Stimulated activated CD4-positive, alpha-beta T cell treated with anti-CD3 and anti-CD28 coated beads, Interleukin-15, amount 100 ng/mL, for 48 hours (primary cell): ENCODE measurements around the gene SAE1.
"Not testable (repeated sequence)": the region's sequence is repeated elsewhere in the genome, so short reads cannot be mapped to it uniquely, and the experiment has no call there.

Source experiments
- DNase-seq, 2 donors: peaks; one replicate each; pipeline ENCODE4 v3.0.0-alpha.2; 2020; ENCODE audit warnings: low read depth in 2 of 2

SAE1 gene

DNA sequence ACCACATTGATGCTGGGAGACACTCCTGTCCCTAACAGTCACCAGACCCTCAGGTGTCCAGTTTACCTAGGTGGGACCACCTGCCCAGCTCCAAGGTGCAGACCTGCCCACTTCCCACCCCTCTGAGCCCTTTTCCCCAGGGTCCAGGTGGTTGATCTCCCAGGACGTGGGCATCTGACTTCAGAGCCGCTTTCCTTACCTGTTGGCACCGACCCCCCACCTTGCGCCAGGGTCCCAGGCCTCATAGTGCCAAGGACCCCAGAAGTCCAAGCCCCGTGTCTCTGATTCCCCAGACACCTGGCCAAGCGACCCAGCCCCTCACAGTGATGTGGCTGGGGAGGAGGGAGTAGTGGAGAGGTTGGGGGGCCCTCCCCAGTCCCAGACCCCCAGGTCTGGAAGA, 109.9 kb downstream of the SAE1 start:
- no peak for DNase-seq

- peak in 1 of 2 donors; percentile 83 for DNase-seq
Measured at GRCh38 chr19:47240996-47241918, 110.6 kb downstream of the SAE1 start.

GRCh38 chr19:47241919-47242577, 111.4 kb downstream of the SAE1 start:
- DNase-seq: no peak

DNA sequence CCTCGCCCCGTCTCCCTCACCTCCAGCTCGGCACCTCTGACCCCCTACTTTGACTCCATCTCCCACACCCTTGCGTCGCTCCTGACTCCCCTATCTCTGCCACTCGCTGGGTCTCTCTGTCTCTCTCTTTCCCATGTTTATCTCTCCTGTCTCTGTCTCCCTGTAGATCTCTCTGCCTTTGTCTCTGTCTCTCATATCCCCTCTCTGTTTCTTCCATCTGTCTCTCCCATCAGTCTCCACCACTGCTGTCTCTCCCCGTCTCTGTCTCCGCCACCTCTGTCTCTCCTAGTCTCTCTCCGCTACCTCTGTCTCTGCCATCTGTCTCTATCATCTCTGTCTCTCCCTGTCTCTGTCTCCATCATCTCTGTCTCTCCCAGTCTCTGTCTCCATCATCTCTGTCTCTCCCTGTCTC, 112.7 kb downstream of the SAE1 start:
- DNase-seq: no peak

DNA sequence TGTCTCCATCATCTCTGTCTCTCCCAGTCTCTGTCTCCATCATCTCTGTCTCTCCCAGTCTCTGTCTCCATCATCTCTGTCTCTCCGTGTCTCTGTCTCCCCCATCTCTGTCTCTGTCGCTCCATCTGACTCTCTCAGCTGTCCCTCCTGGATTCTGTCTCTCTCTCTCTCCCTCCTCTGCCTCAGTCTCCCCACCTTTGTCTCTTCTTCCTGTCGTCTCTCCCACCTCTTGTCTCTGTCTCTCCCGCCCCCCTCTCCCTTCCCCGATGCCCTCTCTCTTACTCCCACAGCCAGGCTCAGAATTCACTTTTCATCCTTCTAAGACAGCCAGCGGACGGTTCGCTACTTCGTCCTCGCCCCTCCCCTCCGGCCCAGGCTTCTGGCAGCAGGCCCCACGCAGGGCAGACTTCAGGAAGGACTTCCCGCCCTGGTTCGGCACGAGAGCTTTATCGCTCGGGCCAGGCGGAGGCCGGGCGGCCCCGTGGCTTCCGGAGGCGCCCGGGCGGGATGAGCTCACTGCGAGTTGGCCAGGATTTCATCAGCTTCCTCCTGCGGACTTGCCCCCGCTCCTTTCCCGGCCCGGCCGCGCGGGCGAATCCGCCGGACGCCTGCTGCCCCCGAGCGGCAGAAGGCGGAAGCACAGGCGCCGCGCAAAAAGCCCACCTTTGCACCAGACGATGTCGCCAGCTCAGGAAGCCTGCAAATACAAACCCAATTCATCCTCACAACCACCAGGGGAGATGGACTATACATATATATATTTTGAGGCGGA, 113.3 kb downstream of the SAE1 start:
- peak; percentile 89 to 91 for DNase-seq

- DNase-seq: peak in 1 of 2 donors; percentile 75
Measured at GRCh38 chr19:47247308-47247990, 116.8 kb downstream of the SAE1 start.

GRCh38 chr19:47253016-47253415, 122.4 kb downstream of the SAE1 start:
- DNase-seq: not testable (repeated sequence)

DNA sequence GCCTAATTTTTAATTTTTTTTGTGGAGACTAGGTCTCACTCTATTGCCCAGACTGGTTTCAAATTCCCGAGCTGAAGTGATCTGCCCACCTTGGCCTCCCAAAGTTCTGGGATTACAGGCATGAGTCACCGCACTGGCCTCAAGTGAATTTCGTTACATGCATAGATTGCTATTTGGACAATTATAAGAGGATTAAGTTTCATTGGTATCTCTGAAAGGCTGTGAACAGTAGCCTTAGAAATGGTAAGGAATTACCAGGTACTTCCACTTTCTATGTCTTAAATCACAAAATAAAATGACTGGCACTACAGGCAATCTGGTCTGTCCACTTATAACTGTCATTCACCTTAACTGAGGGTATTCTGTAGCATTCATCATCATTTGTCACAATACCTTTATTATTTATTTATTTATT, 122.8 kb downstream of the SAE1 start:
- no peak for DNase-seq

- no peak for DNase-seq
Measured at GRCh38 chr19:47253970-47254369, 123.3 kb downstream of the SAE1 start.

DNA sequence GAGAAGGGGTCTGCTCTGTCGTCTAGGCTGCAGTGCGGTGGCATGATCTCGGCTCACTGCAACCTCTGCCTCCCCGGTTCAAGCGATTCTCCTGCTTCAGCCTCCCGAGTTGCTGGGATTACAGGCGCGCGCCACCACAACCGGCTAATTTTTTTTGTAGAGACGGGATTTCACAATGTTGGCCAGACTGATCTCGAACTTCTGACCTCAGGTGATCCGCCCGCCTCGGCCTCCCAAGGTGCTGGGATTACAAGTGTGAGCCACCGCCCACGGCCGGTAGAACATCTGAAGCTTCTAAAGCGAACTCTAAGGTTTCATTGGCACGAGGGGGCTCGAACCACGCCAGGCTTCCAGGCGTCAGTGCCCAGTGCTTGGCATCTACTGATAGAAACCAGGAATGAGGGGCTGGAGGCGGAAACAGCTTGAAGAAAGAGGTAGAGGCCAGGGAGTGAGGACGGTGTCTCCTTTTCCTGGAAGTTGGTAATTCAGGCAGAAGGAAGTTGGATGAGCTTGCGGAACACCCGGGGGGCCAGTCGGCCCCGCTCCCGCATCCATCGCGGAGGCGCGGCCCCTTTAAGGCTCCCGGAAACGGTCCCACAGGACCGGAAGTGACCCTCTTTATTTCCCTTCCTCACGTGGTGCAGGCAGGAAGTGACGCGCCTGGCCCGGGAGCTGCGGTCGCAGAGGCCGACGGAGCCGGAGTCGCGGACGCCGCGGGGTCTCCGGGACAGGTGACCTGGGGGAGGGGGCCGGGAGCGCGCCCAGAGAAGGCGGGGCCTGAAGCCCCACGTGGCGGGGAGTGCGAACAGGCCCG, 125.5 kb downstream of the SAE1 start, which contains the start of gene CCDC9:
Gene CCDC9 (plus strand): TSS at position 647 of the 814 bp plus-strand sequence. CDS start 1,876 bp downstream, outside the sequence.
- DNase-seq: peak; percentile 95 to 97

- peak; percentile 100 for DNase-seq
Measured at GRCh38 chr19:47256693-47257410, 126.2 kb downstream of the SAE1 start.

DNA sequence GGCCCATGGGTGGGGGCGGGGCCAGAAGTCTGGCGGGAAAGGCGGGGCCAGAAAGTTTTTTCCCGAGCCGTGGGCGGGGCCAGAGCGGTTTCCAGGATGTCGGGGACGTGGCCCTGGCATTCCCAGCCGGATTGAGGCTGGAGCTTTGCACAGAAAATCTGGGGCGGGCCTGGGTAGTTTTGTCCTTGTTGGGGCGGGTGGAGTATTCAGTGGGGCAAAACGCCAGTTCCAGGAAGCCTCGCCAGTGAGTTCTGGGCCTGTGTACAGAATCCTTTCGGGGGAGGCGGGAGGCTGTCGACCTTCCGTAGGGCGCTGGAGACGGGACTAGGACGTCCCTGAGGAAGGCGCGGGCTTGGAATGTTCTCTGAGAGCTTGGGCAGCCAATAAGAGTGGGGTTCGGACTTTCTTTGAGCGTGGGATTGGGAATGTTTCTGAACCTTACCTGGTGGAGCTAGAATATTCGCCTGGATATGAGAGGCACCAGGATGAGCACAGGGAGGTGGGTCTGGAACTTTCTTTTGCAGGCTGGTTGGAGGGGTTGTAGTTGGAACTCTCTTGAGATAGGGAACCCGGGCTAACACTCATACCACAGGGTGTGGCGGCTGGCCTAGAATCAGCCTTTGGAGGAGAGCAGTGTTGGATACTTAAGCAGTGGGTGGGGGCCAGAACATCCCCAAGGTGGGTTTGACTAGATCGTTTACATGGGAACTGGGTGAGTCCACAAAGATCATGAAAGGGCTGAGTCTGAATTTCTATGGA, 127.0 kb downstream of the SAE1 start:
- DNase-seq: no peak

GRCh38 chr19:47258434-47258833, 127.8 kb downstream of the SAE1 start:
- DNase-seq: no peak

DNA sequence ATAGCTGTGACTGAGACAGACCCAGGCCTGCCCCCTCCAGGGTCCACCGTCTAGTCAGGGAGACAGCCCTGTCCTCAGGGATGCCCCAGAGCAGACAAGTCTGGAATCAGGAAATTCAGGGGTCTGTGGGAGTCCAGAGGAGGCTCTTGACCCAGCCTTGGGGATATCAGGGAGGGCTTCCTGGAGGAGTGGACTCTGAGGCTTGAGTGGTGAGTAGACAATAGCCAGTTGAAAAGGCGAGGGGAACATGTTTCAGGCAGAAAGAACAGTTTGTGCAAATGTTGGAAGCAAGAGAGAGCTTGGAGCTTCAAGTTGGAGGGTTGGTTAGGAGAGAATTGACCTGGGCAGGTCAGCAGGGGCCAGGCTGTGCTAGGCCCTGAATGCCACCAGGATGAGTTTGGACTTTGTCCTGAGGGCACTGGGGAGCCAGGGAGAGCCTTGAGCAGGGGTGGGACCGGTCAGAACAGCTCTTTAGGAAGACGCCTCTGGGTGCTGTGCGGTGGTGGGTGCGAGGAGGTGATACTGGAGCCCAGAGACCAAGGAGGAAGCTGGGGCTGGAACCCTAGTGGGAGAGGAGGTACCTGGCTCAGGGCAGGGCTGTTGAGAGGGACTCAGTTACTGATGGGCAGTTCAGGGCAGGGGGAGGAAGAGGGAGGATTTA, 128.4 kb downstream of the SAE1 start:
- no peak for DNase-seq
